Stimulated activated CD4-positive, alpha-beta T cell treated with anti-CD3 and anti-CD28 coated beads, Interleukin-12 subunit alpha, Interleukin-12 subunit beta, amount 100 ng/mL, for 24 hours (primary cell): ENCODE data around the gene ZNF90.
"Not testable (repeated sequence)": the region's sequence is repeated elsewhere in the genome, so short reads cannot be mapped to it uniquely, and the experiment has no call there.

Source experiments
- DNase-seq, 2 experiments: peaks; one replicate each; pipeline ENCODE4 v3.0.0-alpha.2; 2020; ENCODE audit warnings: low read depth in 2 of 2

Gene ZNF90

GRCh38 chr19:20103091-20103740 lies 25.4 kb downstream of the ZNF90 start:
- no peak for DNase-seq

- no peak for DNase-seq
Measured at GRCh38 chr19:20107301-20107700, 29.5 kb downstream of the ZNF90 start.

- DNase-seq: not testable (repeated sequence)
Measured at GRCh38 chr19:20118064-20118839, 40.5 kb downstream of the ZNF90 start.

GRCh38 chr19:20124879-20125278 lies 47.1 kb downstream of the ZNF90 start:
- no peak for DNase-seq

GRCh38 chr19:20132933-20133332 lies 55.1 kb downstream of the ZNF90 start:
- DNase-seq: not testable (repeated sequence)

- not testable (repeated sequence) for DNase-seq
Measured at GRCh38 chr19:20137714-20138113, 59.9 kb downstream of the ZNF90 start.

GRCh38 chr19:20151617-20152145 lies 73.9 kb downstream of the ZNF90 start:
- no peak for DNase-seq

GRCh38 chr19:20152506-20152905 lies 74.7 kb downstream of the ZNF90 start:
- DNase-seq: not testable (repeated sequence)

GRCh38 chr19:20153281-20153680 lies 75.5 kb downstream of the ZNF90 start:
- DNase-seq: no peak

- DNase-seq: no peak
Measured at GRCh38 chr19:20154636-20155035, 76.8 kb downstream of the ZNF90 start.

GRCh38 chr19:20162821-20163220 lies 85.0 kb downstream of the ZNF90 start:
- no peak for DNase-seq

GRCh38 chr19:20164456-20164855 lies 86.7 kb downstream of the ZNF90 start:
- DNase-seq: no peak

GRCh38 chr19:20165971-20166592 lies 88.3 kb downstream of the ZNF90 start:
- DNase-seq: no peak

- peak; percentile 80 to 85 for DNase-seq
Measured at GRCh38 chr19:20167020-20167644, 89.3 kb downstream of the ZNF90 start, which contains the start of gene ZNF486. TSS of gene ZNF486 (plus strand) at chr19:20167214. CDS start at chr19:20167331, 117 bp downstream.

- no peak for DNase-seq
Measured at GRCh38 chr19:20167651-20168122, 89.9 kb downstream of the ZNF90 start.
